ENCODE measurements around the gene OR7E24. TPM values are rescaled to one million over a fixed set of nuclear protein-coding genes. Genes with fewer than 3 reads are reported as not detected.
"Not testable (repeated sequence)": the region's sequence is repeated elsewhere in the genome, so short reads cannot be mapped to it uniquely, and the experiment has no call there.

The OR7E24 gene
- total RNA-seq: not detected

GRCh38 chr19:9250630-9251029, at the start of gene OR7E24:
Gene OR7E24, plus strand, starts transcription at chr19:9250930. Its CDS starts 114 bp downstream, at chr19:9251044.
- Mint-ChIP-seq H3K27ac (no peak within 1 kb of the TSS), H3K4me1 (ENCODE audit: low read depth in 2 of 2) (no peaks in the 10 kb centered on the region), H3K36me3 (peaks cover 5% of the 10 kb centered on the region), H3K9me3 (no peaks in the 10 kb centered on the region), H3K4me3 (no peak within 1 kb of the TSS), H3K27me3 (peaks cover 6 to 22% of the 10 kb centered on the region in 2 donors)
- ATAC-seq: no peak
- no peak for DNase-seq (ENCODE audit: low spot score)

- Mint-ChIP-seq H3K27ac (no peak overlapping the region), H3K9me3 (no peaks in the 10 kb centered on the region), H3K4me1 (ENCODE audit: low read depth in 2 of 2) (peaks cover 0 to 4% of the 10 kb centered on the region in 2 donors), H3K4me3 (no peak overlapping the region), H3K36me3 (no peaks in the 10 kb centered on the region), H3K27me3 (peaks cover 6 to 11% of the 10 kb centered on the region in 2 donors)
- ATAC-seq (peak in 1 of 2 donors; percentile 73), DNase-seq (ENCODE audit: low spot score) (peak; percentile 82)
These were observed 45.1 kb upstream of the OR7E24 start for GRCh38 chr19:9205501-9206113.

GRCh38 chr19:9219489-9219888, 31.2 kb upstream of the OR7E24 start, which contains the start of gene OR7D4:
Gene OR7D4, minus strand, starts transcription at chr19:9219589. Its CDS starts 4,752 bp downstream, at chr19:9214837.
- peaks cover 16 to 41% of the 10 kb centered on the region in 2 donors for H3K27me3 Mint-ChIP-seq
- no peak for DNase-seq (ENCODE audit: low spot score)
- H3K4me3 Mint-ChIP-seq: no peak within 1 kb of the TSS
- H3K36me3 Mint-ChIP-seq: no peaks in the 10 kb centered on the region
- H3K4me1 Mint-ChIP-seq (ENCODE audit: low read depth in 2 of 2): no peaks in the 10 kb centered on the region
- H3K27ac Mint-ChIP-seq: no peak within 1 kb of the TSS
- H3K9me3 Mint-ChIP-seq: peaks cover 3% of the 10 kb centered on the region
- no peak for ATAC-seq

- no peak for DNase-seq (ENCODE audit: low spot score)
- ATAC-seq: no peak
- Mint-ChIP-seq H3K4me1 (ENCODE audit: low read depth in 2 of 2) (no peaks in the 10 kb centered on the region), H3K9me3 (no peaks in the 10 kb centered on the region), H3K4me3 (no peak overlapping the region), H3K27me3 (peaks cover 6 to 22% of the 10 kb centered on the region in 2 donors), H3K36me3 (peaks cover 5% of the 10 kb centered on the region), H3K27ac (no peak overlapping the region)
These were observed 506 bp downstream of the OR7E24 start for GRCh38 chr19:9251236-9251635.

- not testable (repeated sequence) for H3K4me1 Mint-ChIP-seq (ENCODE audit: low read depth in 2 of 2); DNase-seq (ENCODE audit: low spot score); H3K27ac Mint-ChIP-seq; H3K36me3 Mint-ChIP-seq; ATAC-seq; H3K9me3 Mint-ChIP-seq
- H3K4me3 Mint-ChIP-seq: peak overlapping the region; percentile 58
- peaks cover 5 to 17% of the 10 kb centered on the region in 2 donors for H3K27me3 Mint-ChIP-seq
These were observed 32.8 kb downstream of the OR7E24 start for GRCh38 chr19:9283485-9283884.

GRCh38 chr19:9289231-9289884, 38.6 kb downstream of the OR7E24 start:
- Mint-ChIP-seq H3K4me3 (no peak overlapping the region), H3K4me1 (ENCODE audit: low read depth in 2 of 2) (peaks cover 0 to 2% of the 10 kb centered on the region in 2 donors), H3K9me3 (peaks cover 16% of the 10 kb centered on the region), H3K36me3 (peaks cover 33% of the 10 kb centered on the region), H3K27me3 (no peaks in the 10 kb centered on the region), H3K27ac (no peak overlapping the region)
- DNase-seq (ENCODE audit: low spot score): no peak
- no peak for ATAC-seq

GRCh38 chr19:9295411-9295849, 44.7 kb downstream of the OR7E24 start:
- Mint-ChIP-seq H3K36me3 (peaks cover 75% of the 10 kb centered on the region), H3K4me3 (no peak overlapping the region), H3K9me3 (peaks cover 23% of the 10 kb centered on the region), H3K4me1 (ENCODE audit: low read depth in 2 of 2) (peaks cover 0 to 2% of the 10 kb centered on the region in 2 donors), H3K27me3 (no peaks in the 10 kb centered on the region), H3K27ac (no peak overlapping the region)
- no peak for ATAC-seq
- no peak for DNase-seq (ENCODE audit: low spot score)

- H3K27me3 Mint-ChIP-seq: no peaks in the 10 kb centered on the region
- no peak overlapping the region for H3K4me3 Mint-ChIP-seq
- peaks cover 0 to 2% of the 10 kb centered on the region in 2 donors for H3K4me1 Mint-ChIP-seq (ENCODE audit: low read depth in 2 of 2)
- no peak for DNase-seq (ENCODE audit: low spot score)
- ATAC-seq: no peak
- H3K9me3 Mint-ChIP-seq: peaks cover 31% of the 10 kb centered on the region
- peaks cover 81% of the 10 kb centered on the region for H3K36me3 Mint-ChIP-seq
- H3K27ac Mint-ChIP-seq: no peak overlapping the region
These were observed 45.6 kb downstream of the OR7E24 start for GRCh38 chr19:9296336-9296735.

Other genes starting within 250 kb of the OR7E24 start
- under 1 TPM in 1 of 2 donors, not detected in 1; 0.03 TPM for gene MUC16, start 240.5 kb upstream of the OR7E24 start, total RNA-seq
- not detected for gene OR1M1, start 163.9 kb upstream of the OR7E24 start, total RNA-seq
- gene OR7G2, start 143.5 kb upstream of the OR7E24 start, total RNA-seq: not detected
- gene OR7G1, start 135.2 kb upstream of the OR7E24 start, total RNA-seq: not detected
- gene OR7G3, start 124.0 kb upstream of the OR7E24 start, total RNA-seq: not detected
- 10 to 100 TPM; 44.2 to 51.0 TPM for gene ZNF317, start 110.5 kb upstream of the OR7E24 start, total RNA-seq
- not detected for gene OR7D2, start 72.0 kb upstream of the OR7E24 start, total RNA-seq
- gene OR7D4, start 31.3 kb upstream of the OR7E24 start, total RNA-seq: not detected
- gene ZNF699, start 58.9 kb downstream of the OR7E24 start, total RNA-seq: 1 to 10 TPM; 4.5 to 6.7 TPM
- gene ZNF559, start 73.2 kb downstream of the OR7E24 start, total RNA-seq: 10 to 100 TPM in 1 of 2 donors, 1 to 10 TPM in 1; 9.5 to 13.5 TPM
- gene ZNF177, start 112.1 kb downstream of the OR7E24 start, total RNA-seq: under 1 TPM; 0.33 to 0.86 TPM
- 10 to 100 TPM; 39.9 to 40.5 TPM for gene ZNF266, start 184.6 kb downstream of the OR7E24 start, total RNA-seq
- under 1 TPM in 1 of 2 donors, not detected in 1; 0.38 TPM for gene ZNF560, start 247.7 kb downstream of the OR7E24 start, total RNA-seq

Measured in natural killer cell treated with Interleukin-12 subunit alpha and Interleukin-12 subunit beta and Interleukin-15 and Interleukin-18, amount 100 ng/mL, for 72 hours (primary cell).